ENCODE data around the gene MYF5.
"Not testable (repeated sequence)": the region's sequence is repeated elsewhere in the genome, so short reads cannot be mapped to it uniquely, and the experiment has no call there.

DNA sequence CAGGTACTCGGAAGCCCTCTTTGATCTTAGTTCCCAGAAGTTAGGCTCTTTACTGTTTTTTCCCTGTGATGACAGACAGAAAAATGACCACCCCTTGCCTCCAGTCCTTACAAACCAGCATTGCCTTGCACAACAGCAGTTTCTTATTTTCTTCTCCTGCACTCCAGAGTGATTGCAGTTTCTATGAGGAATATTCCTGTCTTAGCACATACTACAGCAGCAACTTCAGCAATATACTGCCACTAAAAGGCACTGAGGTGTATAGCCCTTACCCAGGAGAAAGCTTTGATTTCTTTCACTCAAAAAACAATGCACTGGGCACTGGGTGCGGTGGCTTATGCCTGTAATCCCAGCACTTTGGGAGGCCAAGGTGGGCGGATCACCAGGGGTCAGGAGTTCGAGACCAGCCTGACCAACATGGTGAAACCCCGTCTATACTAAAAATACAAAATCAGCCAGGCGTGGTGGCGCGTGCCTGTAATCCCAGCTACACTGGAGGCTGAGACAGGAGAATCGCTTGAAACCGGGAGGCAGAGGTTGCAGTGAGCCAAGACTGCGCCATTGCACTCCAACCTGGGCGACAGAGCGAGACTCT, 40.6 kb upstream of the MYF5 start:
- TF ChIP-seq, protein P1, sequence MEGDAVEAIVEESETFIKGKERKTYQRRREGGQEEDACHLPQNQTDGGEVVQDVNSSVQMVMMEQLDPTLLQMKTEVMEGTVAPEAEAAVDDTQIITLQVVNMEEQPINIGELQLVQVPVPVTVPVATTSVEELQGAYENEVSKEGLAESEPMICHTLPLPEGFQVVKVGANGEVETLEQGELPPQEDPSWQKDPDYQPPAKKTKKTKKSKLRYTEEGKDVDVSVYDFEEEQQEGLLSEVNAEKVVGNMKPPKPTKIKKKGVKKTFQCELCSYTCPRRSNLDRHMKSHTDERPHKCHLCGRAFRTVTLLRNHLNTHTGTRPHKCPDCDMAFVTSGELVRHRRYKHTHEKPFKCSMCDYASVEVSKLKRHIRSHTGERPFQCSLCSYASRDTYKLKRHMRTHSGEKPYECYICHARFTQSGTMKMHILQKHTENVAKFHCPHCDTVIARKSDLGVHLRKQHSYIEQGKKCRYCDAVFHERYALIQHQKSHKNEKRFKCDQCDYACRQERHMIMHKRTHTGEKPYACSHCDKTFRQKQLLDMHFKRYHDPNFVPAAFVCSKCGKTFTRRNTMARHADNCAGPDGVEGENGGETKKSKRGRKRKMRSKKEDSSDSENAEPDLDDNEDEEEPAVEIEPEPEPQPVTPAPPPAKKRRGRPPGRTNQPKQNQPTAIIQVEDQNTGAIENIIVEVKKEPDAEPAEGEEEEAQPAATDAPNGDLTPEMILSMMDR (IDR thresholded peaks at IDR 0.05): not testable (repeated sequence)
- not testable (repeated sequence) for TF ChIP-seq POLR2A (IDR thresholded peaks at IDR 0.05; ENCODE audit: low read depth); POLR2AphosphoS5 (IDR thresholded peaks at IDR 0.05); EP300 (IDR thresholded peaks at IDR 0.05)
